NT2/D1 (cell line): Measurements from ENCODE around the gene PTPRO.

Experiments used
- DNase-seq: peaks from one replicate; pipeline ENCODE4 v3.0.0-alpha.2; 2011; ENCODE audit warnings: low read depth, low spot score
- H3K27me3 ChIP-seq: 2 replicates; pipeline ENCODE4 v1.6.0; 2011; ENCODE audit warnings: mild to moderate bottlenecking; ENCODE audit not compliant: insufficient read length, insufficient read depth
- H3K36me3 ChIP-seq: 2 replicates; pipeline ENCODE4 v1.6.1; 2011; ENCODE audit warnings: mild to moderate bottlenecking, low read length, mixed read lengths; ENCODE audit not compliant: insufficient read depth, insufficient read length
- H3K4me1 ChIP-seq: 2 replicates; pipeline ENCODE4 v1.5.1; 2011; ENCODE audit not compliant: insufficient read depth, insufficient read length
- H3K4me3 ChIP-seq: 2 replicates; pipeline ENCODE4 v1.5.1; 2011; ENCODE audit warnings: low read depth; ENCODE audit not compliant: insufficient read length
- H3K9ac ChIP-seq: 2 replicates; pipeline ENCODE4 v1.6.0; 2011; ENCODE audit warnings: low read depth; ENCODE audit not compliant: insufficient read length
- H3K9me3 ChIP-seq: 2 replicates; pipeline ENCODE4 v1.5.1; 2011; ENCODE audit warnings: mild to moderate bottlenecking, low read length; ENCODE audit not compliant: insufficient read depth
- SUZ12 ChIP-seq: IDR thresholded peaks from 2 replicates; pipeline ENCODE4 v1.6.1; 2011; ENCODE audit not compliant: insufficient read length, insufficient read depth; ENCODE audit errors: extremely low read depth
- YY1 ChIP-seq: IDR thresholded peaks from 2 replicates; pipeline ENCODE4 v1.6.1; 2011; ENCODE audit not compliant: insufficient read length, insufficient read depth
- ZNF274 ChIP-seq: IDR thresholded peaks from 2 replicates; pipeline ENCODE4 v1.6.1; 2011; ENCODE audit warnings: mild to moderate bottlenecking, low read depth, low read length

PTPRO gene

DNA sequence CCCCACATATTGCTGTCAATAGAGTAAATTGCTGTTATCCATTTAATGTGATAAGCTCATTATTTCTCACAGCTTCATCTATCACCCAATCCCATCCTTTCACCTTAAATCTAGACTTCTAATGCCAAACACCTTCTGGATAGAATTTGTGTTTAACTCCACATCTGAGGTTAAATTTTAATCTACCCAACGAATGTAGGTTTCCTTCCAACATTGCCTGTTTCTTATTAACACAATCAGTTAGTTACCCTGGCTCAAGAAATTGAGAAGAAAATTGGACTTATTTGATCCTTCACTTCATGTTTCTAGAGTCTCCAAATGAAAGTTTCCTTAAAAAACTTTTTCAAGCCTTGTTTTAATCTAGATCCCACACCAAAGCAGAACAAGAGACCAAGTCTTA, 67.3 kb downstream of the PTPRO start:
- H3K9ac ChIP-seq, result no peak overlapping the region
- no peaks in the 10 kb centered on the region for H3K4me1 ChIP-seq
- no peaks in the 10 kb centered on the region for H3K36me3 ChIP-seq
- H3K27me3 ChIP-seq, result no peaks in the 10 kb centered on the region
- no peak for DNase-seq
- no peaks in the 10 kb centered on the region for H3K9me3 ChIP-seq
- TF ChIP-seq YY1 (no peak), SUZ12 (no peak), ZNF274 (no peak)
- H3K4me3 ChIP-seq, result no peak overlapping the region

DNA sequence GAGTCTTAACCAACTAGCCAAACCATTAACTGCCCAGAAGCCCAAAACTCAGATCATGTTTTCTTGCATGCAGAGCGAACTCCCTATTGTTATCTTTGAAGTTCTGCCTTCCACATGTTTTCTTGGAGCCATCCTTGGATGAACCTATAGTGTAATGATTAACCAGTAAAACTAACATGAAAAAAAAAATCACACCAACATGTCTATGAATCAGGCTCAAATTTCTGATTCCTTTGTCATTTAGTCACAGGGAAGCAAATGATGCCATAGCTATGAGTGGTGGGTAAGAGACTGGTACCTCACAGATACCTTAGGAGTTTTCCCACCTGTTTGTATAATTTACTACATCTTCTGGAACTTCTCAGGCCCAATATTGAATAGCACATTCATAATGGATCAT, 70.7 kb downstream of the PTPRO start:
- H3K4me1 ChIP-seq, result no peaks in the 10 kb centered on the region
- no peak for TF ChIP-seq YY1
- no peak for TF ChIP-seq ZNF274
- H3K4me3 ChIP-seq, result no peak overlapping the region
- H3K9me3 ChIP-seq, result no peaks in the 10 kb centered on the region
- H3K9ac ChIP-seq, result no peak overlapping the region
- DNase-seq, result no peak
- H3K36me3 ChIP-seq, result no peaks in the 10 kb centered on the region
- no peaks in the 10 kb centered on the region for H3K27me3 ChIP-seq

DNA sequence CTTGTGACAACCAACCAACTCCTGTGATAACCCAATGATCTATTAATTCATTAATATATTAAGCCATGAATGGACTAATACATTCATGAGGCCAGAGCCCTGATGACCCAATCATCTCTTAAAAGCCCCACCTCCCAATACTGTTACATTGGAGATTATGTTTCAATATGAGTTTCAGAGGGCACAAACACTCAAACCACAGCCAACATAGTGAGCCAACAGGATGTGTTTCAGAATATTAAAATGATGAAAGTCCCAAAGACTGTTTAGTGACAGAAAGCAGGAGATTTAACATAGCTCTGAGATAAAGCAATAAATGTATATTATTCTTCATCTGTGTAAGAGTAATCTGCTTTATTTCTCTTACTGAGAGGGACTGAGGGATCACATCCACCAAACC, 71.7 kb downstream of the PTPRO start:
- DNase-seq, result no peak
- H3K9ac ChIP-seq, result no peak overlapping the region
- TF ChIP-seq ZNF274 (no peak), SUZ12 (no peak), YY1 (no peak)
- H3K4me3 ChIP-seq, result no peak overlapping the region
- H3K36me3 ChIP-seq, result no peaks in the 10 kb centered on the region
- no peaks in the 10 kb centered on the region for H3K27me3 ChIP-seq
- no peaks in the 10 kb centered on the region for H3K4me1 ChIP-seq
- H3K9me3 ChIP-seq, result no peaks in the 10 kb centered on the region

DNA sequence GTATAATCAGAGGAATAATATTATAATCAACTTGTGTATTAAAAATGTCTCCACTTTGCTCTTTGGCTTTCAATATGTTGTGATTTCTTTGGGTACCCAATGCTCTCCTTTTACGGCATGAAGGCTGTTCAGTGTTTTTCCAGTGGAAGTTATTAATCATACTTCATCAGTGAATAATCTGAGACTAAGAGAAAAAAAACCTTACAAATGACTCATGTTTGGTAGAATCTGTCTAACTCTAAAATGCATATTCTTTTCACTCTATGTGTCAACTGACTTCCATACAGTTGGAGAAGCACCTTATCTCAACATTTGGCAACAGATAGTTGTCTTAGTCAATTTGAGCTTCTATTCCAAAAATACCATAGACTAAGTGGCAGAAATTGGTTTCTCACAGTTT, 82.2 kb downstream of the PTPRO start:
- no peaks in the 10 kb centered on the region for H3K27me3 ChIP-seq
- no peak for DNase-seq
- H3K4me3 ChIP-seq, result no peak overlapping the region
- TF ChIP-seq SUZ12, result no peak
- TF ChIP-seq ZNF274, result no peak
- no peak for TF ChIP-seq YY1
- H3K36me3 ChIP-seq, result no peaks in the 10 kb centered on the region
- no peak overlapping the region for H3K9ac ChIP-seq
- H3K4me1 ChIP-seq, result no peaks in the 10 kb centered on the region
- no peaks in the 10 kb centered on the region for H3K9me3 ChIP-seq

DNA sequence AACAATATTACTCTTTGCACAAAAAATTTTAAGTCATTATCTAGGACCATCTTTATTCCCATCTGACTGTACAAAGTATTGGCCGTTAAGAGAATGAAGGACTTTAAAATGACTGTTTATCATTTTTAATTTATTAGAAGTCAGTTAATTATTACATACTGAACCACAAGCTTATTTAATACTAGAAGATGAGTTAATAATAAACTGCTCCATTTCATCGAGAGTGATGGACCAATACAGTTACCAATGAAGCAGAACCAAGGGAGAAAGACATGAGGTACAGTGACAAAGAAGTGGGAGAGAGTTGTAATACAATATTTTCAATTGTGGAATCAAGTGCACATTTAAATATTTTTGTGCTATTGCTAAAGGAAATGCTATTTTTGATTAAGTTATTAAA, 83.3 kb downstream of the PTPRO start:
- H3K36me3 ChIP-seq, result no peaks in the 10 kb centered on the region

DNA sequence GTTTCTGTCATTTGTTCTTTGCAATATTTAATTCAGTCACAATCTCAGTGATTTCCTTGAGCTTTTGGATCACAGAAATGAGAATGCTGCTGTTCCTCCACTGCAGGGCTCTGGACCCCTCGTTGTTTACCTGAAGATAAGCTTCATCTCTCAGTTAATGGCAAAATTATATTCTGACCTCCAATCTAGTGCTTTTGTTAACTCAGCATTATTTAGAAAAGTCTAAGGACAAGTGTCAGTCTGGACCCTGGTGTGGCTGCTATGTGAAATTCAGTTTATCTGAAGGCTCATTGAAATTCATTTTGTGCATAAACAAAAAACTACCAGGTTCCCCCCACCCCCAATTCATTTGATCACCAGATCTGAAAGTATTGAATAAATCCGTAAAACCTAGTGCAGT, 84.7 kb downstream of the PTPRO start:
- Histone ChIP-seq H3K4me1 (no peaks in the 10 kb centered on the region), H3K4me3 (no peak overlapping the region), H3K27me3 (no peaks in the 10 kb centered on the region), H3K9me3 (no peaks in the 10 kb centered on the region), H3K36me3 (no peaks in the 10 kb centered on the region), H3K9ac (no peak overlapping the region)
- no peak for TF ChIP-seq SUZ12
- TF ChIP-seq ZNF274, result no peak
- no peak for TF ChIP-seq YY1
- DNase-seq, result no peak

More for the DNA sequence above, 83.3 kb downstream of the PTPRO start:
- Histone ChIP-seq H3K4me3 (no peak overlapping the region), H3K9me3 (no peaks in the 10 kb centered on the region), H3K9ac (no peak overlapping the region), H3K27me3 (no peaks in the 10 kb centered on the region), H3K4me1 (no peaks in the 10 kb centered on the region)
- TF ChIP-seq SUZ12 (no peak), YY1 (no peak), ZNF274 (no peak)
- no peak for DNase-seq

DNA sequence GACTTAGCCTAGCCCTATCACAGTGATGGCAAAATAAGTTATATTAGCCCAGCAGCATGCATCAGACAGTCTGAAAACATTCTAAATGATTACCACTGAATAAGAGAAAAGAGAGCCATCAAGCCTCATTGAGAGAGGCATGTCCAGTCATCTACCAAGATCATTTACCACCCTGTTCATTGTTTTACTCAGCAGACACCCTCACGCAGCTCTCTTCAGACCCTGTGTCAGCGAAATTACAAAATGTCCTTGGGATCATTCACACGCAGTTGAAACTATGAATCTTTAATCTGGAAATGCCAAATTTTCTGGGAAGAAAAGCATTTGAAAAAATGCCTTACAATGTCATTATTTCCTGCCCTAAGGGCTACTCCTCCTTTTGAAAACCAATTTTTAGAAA, 89.5 kb downstream of the PTPRO start:
- no peaks in the 10 kb centered on the region for H3K36me3 ChIP-seq
- no peak overlapping the region for H3K4me3 ChIP-seq
- H3K9me3 ChIP-seq, result no peaks in the 10 kb centered on the region
- no peaks in the 10 kb centered on the region for H3K4me1 ChIP-seq
- DNase-seq, result no peak
- TF ChIP-seq SUZ12 (no peak), YY1 (no peak)
- H3K9ac ChIP-seq, result no peak overlapping the region
- H3K27me3 ChIP-seq, result no peaks in the 10 kb centered on the region

DNA sequence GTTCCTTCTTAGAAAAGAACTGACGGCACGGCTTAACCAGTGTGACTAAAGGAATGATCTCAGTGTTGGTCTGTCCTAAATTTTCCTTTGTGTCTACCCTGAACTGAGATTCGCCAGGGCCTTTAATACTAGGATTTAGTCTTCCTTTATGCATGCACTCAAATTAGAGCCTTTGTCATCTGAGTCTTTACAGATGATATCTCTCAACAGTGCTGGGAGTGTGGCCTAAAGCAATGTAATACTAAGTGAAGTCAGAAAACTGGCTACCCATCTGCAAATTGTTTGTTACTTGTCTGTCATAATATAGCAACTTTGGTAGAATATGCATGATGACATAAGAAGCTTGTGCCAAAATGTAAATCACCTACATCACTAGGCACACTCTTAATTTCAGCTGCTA, 95.4 kb downstream of the PTPRO start:
- Histone ChIP-seq H3K4me3 (no peak overlapping the region), H3K36me3 (no peaks in the 10 kb centered on the region), H3K9me3 (no peaks in the 10 kb centered on the region), H3K27me3 (no peaks in the 10 kb centered on the region), H3K9ac (no peak overlapping the region), H3K4me1 (no peaks in the 10 kb centered on the region)
- no peak for DNase-seq
- TF ChIP-seq SUZ12, result no peak
- TF ChIP-seq YY1, result no peak
- TF ChIP-seq ZNF274, result no peak
